NCI-H2081 (cell line): ENCODE measurements around the gene PPP6R3.

Experiments used
- DNase-seq, 2 experiments: peaks; one replicate each; lab custom pipeline; 2025; lab: John Stamatoyannopoulos, UW

The PPP6R3 gene, protein sequence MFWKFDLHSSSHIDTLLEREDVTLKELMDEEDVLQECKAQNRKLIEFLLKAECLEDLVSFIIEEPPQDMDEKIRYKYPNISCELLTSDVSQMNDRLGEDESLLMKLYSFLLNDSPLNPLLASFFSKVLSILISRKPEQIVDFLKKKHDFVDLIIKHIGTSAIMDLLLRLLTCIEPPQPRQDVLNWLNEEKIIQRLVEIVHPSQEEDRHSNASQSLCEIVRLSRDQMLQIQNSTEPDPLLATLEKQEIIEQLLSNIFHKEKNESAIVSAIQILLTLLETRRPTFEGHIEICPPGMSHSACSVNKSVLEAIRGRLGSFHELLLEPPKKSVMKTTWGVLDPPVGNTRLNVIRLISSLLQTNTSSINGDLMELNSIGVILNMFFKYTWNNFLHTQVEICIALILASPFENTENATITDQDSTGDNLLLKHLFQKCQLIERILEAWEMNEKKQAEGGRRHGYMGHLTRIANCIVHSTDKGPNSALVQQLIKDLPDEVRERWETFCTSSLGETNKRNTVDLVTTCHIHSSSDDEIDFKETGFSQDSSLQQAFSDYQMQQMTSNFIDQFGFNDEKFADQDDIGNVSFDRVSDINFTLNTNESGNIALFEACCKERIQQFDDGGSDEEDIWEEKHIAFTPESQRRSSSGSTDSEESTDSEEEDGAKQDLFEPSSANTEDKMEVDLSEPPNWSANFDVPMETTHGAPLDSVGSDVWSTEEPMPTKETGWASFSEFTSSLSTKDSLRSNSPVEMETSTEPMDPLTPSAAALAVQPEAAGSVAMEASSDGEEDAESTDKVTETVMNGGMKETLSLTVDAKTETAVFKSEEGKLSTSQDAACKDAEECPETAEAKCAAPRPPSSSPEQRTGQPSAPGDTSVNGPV

DNA sequence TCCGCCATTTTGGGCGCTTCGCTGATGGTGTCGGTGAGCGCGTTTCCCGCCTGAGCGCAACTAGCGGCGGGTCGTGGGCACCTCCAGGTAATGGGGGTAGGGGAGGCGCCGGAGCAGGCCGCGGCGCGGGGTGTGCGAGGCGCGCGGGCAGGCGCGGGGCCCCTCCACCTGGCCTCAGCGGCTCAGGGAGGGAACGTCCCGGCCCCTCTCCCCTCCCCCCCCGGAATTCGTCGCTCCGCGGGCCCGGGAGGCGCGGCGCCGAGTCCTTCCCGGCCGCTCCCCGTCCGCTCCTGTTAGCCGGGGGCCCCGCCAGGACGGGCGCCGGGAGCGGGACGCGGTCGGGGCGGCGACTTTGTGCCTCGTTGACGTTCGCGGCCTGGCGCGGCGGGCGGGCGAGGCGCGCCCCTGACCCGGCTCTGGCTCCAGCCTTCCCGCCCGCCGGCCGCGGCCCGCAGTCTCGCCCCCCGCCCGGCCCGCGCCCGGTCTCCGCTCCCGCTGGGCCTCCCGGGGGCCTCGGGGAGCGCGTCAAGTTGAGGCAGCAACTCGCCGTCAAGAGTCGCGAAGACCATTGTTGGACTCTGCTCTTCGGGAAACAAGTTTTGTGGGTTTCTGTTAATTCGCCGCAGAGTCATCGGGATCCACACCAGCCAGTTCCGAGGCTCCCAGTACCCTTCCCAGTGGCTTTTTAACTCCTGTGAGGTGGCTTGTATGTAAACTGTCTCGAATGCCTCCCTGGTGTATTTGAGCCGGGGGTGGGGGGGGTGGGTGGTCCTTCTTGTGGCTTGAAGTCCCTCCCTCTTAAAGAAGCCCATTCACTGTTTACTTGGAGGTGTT is at the start of gene PPP6R3:
PPP6R3 (plus strand) TSS at position 12 of the 834 bp plus-strand sequence. CDS start 76,913 bp downstream, outside the sequence.
- peak; percentile 16 to 27 for DNase-seq

DNA sequence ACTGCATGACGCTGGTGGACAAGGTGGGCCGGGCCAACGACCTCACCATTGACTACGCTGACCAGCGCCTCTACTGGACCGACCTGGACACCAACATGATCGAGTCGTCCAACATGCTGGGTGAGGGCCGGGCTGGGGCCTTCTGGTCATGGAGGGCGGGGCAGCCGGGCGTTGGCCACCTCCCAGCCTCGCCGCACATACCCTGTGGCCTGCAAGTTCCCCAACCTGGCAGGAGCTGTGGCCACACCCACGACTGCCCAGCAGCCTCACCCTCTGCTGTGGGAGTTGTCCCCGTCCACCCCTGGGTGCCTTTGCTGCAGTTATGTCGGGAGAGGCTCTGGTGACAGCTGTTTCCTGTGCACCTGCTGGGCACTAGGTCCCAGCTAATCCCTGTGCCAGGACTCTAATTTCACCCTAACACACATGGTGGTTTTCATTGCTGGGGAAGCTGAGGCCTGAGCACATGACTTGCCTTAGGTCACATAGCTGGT is 49.0 kb upstream of the PPP6R3 start:
- peak; percentile 20 to 57 for DNase-seq

DNA sequence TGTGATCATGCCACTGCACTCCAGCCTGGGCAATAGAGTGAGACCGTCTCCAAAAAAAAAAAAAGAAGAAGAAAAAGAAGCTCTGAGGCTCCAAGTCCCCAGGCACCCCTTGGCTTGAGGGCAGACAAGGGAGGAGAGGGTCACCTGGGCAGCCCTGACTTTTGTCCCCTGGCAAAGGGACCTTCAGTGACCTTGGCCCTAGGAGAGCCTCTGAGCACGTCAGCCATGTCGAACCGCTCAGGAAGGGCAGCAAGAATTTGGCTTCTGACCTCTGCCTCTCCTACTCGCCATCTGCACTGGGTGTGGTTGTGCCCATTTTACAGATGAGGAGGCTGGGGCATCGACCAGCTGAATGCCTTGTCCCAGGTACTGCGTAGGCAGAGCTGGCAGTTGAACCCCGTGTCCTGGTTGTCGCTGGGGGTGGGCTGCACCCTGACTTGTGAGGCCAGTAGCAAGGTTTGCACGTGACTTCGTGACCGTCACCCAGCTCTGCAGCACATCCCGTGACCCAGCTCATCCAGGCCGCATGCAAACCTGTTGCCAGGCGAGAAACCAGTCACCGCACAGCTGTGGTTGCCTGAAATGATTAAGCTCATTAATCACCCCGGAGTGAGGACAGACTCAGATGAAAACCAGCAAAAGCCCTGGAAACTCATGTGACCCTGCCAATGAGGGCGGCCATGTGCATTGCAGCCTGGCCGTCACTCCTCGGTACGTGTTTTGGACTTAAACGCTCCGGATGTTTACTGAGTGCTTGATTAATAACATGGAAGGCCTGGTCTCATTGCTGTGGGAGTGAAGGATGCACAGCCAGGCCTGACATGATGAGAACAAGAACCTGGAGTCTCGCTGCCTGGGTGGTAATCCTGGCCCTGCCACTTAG is 47.7 kb upstream of the PPP6R3 start:
- no peak for DNase-seq

DNA sequence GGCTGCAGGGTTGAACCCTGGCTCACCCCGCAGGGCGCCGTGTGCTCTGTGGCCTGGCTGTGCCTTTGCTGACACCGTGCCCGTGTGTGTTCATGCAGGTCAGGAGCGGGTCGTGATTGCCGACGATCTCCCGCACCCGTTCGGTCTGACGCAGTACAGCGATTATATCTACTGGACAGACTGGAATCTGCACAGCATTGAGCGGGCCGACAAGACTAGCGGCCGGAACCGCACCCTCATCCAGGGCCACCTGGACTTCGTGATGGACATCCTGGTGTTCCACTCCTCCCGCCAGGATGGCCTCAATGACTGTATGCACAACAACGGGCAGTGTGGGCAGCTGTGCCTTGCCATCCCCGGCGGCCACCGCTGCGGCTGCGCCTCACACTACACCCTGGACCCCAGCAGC is 47.0 kb upstream of the PPP6R3 start:
- DNase-seq = no peak

DNA sequence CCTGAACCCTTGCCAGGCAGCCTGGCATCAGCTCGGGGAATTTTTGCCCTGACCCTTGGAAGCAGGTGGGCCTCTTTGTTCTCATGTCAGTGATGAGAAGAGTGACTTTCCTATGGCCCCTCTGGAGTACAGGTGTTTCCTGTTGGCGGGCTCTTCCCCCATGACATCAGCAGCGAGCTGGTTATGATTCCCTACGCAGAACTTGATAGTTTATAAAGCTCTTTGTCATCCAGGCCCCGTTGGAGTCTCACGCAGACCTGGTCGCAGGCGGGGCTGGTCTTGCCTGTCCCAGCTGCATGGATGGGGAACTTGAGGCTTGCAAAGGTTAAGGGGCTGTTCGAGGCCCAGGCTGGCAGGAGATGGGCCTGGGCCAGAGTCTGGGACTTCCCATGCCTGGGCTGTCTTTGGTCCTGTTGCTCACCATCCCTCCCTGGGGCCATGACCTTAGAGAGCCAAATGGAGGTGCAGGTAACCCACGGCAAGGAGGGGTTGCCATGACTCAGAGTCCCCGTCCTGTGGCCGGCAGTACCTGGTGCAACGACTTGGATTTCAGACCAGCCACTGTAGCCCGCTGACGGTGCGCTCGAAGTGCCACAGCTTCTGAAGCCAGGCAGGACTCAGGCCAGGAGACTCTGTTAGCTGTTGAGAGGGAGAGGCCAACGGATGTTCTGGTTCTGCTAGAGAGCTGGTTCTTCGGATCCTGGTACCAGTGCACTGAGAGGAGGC is 45.9 kb upstream of the PPP6R3 start:
- DNase-seq = no peak

DNA sequence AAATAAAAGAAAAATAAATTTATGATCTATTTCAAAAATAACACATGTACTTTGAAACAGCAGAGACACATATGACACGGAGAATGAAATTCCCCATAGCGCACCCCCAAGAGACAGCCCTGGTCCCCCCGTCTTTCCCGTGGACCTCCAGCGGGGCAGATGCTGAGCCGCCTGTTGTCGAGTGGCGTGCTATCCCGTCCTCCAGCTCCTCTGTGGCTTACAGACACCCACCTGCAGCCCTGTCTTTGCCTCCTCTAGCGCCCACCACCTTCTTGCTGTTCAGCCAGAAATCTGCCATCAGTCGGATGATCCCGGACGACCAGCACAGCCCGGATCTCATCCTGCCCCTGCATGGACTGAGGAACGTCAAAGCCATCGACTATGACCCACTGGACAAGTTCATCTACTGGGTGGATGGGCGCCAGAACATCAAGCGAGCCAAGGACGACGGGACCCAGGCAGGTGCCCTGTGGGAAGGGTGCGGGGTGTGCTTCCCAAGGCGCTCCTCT is 44.4 kb upstream of the PPP6R3 start:
- DNase-seq = no peak

DNA sequence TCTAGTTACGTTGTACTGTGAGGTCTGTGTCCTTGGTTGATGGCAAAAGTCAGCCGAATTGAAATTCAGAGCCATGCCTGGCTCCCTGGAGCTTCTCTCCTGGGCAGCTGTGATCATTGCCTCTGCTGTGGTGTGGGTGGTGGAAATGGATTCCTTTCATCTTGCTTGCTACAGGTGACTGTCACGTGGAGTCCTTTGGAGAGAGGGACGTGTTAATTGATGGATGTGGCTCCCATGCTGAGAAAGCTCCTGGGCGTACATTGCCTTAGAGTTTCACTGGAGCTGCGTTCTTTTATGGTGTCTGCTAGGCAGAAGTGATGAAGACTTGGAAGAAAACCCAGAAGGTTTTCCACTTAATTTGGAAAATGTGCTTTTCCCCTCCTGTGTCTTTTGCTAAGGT is 41.9 kb upstream of the PPP6R3 start:
- DNase-seq = peak in 1 of 2 experiments; percentile 22

DNA sequence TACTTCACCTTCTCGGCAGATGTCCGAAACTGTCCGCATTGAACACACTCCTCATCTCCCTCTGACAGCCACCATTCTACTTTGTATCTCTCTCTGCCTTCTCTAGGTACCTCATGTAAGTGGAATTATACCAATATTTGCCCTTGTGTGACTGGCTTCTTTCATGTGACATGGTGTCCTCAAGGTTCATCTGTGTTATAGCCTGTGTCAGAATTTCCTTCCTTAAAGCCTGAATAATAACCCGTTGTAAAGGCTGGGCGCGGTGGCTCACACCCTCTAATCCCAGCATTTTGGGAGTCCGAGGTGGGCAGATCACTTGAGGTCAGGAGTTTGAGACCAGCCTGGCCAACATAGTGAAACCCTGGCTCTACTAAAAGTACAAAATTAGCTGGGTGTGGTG is 40.4 kb upstream of the PPP6R3 start:
- DNase-seq = no peak

DNA sequence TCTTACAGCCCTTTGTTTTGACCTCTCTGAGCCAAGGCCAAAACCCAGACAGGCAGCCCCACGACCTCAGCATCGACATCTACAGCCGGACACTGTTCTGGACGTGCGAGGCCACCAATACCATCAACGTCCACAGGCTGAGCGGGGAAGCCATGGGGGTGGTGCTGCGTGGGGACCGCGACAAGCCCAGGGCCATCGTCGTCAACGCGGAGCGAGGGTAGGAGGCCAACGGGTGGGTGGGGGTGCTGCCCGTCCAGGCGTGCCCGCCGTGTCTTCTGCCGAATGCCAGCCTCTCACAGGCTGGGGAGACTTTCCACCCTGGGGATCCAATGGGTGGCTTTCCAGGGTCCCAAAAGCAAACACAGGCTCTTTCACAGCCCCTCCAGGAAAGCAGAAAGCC is 37.1 kb upstream of the PPP6R3 start:
- no peak for DNase-seq

DNA sequence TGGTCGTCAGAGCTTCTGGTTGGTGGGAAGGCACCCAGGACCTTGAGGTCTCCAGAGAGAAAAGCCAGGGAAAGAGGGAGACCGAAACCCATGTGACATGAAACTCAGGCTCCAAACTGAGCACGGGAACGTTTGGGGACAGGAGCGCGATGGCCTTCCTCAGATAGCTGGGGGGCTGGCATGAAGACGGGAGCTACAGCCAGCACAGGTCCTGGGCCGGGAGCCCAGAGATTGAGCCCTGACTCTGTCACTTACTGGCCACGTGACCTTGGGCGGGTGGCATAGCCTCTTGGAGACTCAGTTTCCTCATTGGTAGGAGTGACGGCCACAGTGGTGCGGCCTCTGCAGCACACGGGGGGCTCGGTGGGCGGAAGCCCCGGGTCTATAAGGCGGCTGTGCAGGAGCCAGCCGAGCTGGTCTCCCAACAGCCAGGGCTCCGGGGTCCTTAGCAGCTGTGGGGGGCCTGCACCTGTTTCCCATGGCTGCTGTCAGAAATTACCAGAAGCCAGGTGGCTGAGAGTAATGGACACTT is 36.4 kb upstream of the PPP6R3 start:
- no peak for DNase-seq

DNA sequence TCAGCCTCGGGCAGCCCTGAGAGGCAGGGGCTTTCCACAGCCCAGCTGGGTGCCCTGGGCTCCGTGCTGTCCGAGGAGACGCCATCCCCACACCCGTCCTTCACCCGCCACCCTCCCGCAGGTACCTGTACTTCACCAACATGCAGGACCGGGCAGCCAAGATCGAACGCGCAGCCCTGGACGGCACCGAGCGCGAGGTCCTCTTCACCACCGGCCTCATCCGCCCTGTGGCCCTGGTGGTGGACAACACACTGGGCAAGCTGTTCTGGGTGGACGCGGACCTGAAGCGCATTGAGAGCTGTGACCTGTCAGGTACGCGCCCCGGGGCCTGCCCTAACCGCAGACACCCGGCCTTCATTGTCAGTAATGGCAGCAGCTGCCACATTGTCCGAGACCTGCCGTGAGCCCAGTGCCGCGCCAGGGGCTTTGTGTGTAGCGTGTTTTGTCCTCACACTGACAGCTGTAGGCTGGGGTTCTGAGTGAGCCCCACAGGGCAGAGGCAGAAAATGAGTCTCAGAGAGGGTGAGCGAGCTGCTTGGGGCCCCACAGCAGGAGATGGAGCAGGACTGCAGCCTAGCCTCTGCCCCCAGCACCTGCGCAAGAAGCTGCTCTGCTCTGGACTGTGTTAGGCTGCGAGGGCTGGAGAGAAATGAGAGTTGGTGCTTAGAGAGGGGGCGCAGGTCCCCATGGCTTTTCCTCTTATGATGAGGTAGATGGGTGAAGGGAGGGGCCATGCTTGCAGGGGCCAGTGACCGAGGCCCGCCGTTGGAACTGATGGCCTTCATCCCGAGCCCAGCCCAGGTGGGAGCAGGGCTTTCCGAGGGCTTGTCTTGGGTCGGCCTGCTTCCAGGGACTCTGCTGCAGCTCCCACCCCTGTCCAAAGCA is 35.3 kb upstream of the PPP6R3 start:
- DNase-seq = no peak

DNA sequence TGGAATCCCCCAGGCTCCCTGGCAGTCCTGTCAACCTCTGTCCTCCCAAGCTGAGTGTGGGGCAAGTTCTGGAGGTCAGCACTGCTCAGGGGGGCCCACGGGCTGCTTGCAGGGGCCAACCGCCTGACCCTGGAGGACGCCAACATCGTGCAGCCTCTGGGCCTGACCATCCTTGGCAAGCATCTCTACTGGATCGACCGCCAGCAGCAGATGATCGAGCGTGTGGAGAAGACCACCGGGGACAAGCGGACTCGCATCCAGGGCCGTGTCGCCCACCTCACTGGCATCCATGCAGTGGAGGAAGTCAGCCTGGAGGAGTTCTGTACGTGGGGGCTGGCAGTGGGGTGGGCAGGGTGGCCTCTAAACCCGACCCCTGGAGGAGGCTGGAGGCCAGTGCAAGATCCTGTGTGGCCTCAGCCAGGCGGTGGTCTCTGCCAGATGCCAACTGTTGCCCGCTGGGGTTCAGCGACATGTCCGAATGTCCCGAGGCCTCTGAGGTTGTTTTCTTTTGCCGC is 34.6 kb upstream of the PPP6R3 start:
- DNase-seq = no peak

DNA sequence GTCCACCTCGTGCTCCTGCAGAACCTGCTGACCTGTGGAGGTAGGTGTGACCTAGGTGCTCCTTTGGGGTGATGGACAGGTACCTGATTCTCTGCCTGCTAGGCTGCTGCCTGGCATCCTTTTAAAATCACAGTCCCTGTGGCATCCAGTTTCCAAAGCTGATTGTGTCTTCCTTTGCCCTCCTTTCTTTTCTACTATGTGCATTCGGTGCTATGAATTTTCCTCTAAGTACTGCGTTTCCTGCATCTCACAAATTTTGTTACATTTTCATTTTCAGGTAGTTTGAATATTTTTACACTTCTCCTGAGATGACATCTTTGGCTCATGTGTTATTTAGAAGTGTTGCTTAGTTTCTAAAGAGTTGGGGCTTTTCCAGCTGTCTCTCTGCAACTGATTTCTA is 30.9 kb upstream of the PPP6R3 start:
- DNase-seq = no peak

DNA sequence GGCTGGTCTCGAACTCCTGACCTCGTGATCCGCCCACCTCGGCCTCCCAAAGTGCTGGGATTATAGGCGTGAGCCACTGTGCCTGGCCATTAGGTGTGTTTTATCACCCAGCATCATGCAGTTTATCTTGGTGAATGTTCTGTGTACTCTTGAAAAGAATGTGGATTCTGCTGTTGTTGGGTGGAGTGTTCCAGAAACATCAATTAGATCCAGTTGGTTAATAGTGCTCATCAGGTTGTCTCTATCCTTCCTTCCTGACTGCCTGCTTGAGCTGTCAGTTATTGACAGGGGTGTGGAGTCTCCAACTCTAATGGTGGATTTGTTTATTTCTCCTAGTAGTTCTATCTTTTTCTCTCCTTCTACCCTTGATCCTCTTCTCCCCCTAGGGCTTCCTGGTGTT is 30.2 kb upstream of the PPP6R3 start:
- DNase-seq = no peak

DNA sequence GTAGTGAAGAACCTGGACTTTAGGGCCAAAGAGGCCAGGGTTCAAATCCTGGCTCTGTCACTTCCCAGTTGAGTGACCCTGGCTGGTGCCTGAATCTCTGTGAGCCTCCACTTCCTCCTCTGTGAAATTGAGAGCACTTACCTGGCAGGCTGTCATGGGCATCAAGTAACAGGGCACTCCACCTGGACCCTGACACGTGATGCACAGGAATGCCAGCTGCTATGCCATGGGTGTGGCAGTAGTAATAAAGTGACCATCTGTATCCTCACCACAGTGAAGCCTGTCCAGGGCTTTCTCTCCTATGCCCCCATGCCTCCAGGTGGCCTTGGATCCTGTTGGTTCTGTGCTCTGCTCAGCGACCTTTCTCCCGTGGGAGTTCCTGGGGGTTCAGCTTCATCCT is 29.8 kb upstream of the PPP6R3 start:
- DNase-seq = no peak

DNA sequence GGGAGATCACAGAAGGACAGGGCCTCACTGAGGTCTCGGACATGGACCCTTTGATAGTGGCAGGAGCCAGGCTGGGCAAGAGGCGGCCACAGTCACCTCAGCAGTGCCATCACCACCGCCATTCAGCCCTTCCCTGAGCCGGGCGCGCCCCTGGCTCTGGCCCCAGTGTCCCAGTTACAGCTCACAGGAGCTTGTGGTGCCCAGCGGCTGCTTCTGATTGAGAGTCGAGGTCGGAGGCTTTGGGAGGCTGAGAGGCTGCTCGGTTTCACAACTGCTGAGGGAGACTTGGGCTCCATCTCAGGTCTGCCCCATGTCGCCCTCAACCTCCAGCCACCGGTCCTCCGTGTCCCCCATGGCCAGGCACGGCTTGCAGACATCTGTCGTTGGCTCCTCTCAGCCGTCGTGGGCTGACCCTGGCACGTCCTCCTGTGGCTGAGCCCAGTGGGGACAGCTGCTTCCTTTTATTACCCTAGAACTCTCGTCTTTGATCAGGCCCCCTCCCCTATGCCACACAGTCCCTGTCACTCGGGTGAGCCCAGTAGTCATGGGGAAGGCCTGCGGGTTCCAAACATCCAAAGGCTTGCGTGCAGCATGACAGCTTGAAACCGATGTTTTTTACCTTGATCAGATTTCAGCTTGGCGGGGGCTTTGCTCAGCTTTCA is 28.4 kb upstream of the PPP6R3 start:
- DNase-seq = no peak

DNA sequence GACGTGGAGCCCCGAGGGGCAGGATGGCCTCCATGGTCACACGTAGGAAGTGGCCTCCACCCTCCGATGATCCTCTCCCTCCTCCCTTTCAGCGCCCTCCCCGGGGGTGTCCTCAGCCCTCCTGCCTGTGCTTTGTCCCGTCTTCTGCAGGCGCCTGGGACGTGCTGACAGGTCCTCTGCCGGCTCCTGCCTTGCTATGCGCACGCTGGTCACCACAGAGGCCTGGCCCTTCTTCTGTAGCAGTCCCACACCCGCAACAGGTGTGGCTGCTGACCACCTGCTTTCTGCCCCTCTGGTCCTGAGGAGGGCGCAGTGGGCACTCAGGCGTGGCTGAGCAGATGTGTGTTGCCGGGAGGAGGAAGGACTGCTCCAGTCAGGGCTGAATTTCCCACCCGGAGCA is 27.7 kb upstream of the PPP6R3 start:
- no peak for DNase-seq

DNA sequence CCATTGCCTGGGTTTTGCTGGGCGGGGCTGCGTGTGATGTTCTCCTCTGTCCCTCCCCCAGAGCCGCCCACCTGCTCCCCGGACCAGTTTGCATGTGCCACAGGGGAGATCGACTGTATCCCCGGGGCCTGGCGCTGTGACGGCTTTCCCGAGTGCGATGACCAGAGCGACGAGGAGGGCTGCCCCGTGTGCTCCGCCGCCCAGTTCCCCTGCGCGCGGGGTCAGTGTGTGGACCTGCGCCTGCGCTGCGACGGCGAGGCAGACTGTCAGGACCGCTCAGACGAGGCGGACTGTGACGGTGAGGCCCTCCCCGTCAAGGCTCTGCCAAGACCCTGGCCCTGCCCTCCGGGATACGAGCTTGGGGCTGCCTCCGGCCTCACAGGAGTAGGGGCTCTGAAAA is 27.0 kb upstream of the PPP6R3 start:
- DNase-seq = no peak
